Neural progenitor cell (in vitro differentiated cells): ENCODE data around the gene SLC4A5.

Source experiments
- EZH2 ChIP-seq: fragments of 200-600 bp; sonication (generic); IDR thresholded peaks from 2 replicates; pipeline ENCODE4 v1.6.1; 2017; ENCODE audit warnings: antibody characterized with exemption, mild to moderate bottlenecking, moderate library complexity
- TF ChIP-seq, protein P1 (sequence below): fragments of 200-600 bp; sonication (generic); IDR thresholded peaks from 2 replicates; pipeline ENCODE4 v1.5.1; 2017; ENCODE audit warnings: antibody characterized with exemption, mild to moderate bottlenecking

DNA sequence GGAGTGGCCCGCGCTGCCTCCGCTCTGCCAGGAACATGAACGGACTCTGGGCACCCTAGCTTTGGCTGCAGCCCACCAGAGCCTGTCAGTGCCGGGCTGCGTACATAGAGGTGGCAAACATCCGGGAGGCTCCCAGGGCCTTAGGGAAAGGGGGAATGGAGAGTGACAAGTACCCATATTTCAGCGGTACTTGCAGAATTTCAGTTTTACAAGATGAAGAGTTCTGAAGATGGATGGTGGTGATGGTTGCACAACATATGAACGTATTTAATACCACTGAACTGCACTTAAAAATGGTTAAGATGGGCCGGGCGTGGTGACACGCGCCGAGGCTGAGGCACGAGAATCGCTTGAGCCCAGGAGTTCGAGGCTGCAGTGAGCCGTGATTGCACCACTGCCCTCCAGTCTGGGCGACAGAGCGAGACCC is 143.9 kb downstream of the SLC4A5 start:
- TF ChIP-seq, protein P1, sequence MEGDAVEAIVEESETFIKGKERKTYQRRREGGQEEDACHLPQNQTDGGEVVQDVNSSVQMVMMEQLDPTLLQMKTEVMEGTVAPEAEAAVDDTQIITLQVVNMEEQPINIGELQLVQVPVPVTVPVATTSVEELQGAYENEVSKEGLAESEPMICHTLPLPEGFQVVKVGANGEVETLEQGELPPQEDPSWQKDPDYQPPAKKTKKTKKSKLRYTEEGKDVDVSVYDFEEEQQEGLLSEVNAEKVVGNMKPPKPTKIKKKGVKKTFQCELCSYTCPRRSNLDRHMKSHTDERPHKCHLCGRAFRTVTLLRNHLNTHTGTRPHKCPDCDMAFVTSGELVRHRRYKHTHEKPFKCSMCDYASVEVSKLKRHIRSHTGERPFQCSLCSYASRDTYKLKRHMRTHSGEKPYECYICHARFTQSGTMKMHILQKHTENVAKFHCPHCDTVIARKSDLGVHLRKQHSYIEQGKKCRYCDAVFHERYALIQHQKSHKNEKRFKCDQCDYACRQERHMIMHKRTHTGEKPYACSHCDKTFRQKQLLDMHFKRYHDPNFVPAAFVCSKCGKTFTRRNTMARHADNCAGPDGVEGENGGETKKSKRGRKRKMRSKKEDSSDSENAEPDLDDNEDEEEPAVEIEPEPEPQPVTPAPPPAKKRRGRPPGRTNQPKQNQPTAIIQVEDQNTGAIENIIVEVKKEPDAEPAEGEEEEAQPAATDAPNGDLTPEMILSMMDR: no peak
- TF ChIP-seq EZH2: no peak
